ENCODE data around the gene KANK3. TPM values are rescaled to one million over a fixed set of nuclear protein-coding genes. Genes with fewer than 3 reads are reported as not detected.

KANK3 gene
- polyA plus RNA-seq, 4 donors: 6.8 to 16.7 (median 8.1) TPM

Other genes starting within 250 kb of the KANK3 start
- 10 to 100 TPM; 27.4 to 35.1 (median 29.5) TPM for gene FBN3, start 193.7 kb downstream of the KANK3 start, polyA plus RNA-seq (ENCODE audit: insufficient read length in 4 of 4)
- gene CERS4, start 133.9 kb downstream of the KANK3 start, polyA plus RNA-seq (ENCODE audit: insufficient read length in 4 of 4): 10 to 100 TPM; 33.2 to 52.0 (median 40.8) TPM
- gene CD320, start 34.9 kb downstream of the KANK3 start, polyA plus RNA-seq (ENCODE audit: insufficient read length in 4 of 4): 10 to 100 TPM; 30.7 to 49.2 (median 33.5) TPM
- gene NDUFA7, start 21.9 kb downstream of the KANK3 start, polyA plus RNA-seq (ENCODE audit: insufficient read length in 4 of 4): 10 to 100 TPM; 44.9 to 61.6 (median 57.9) TPM
- 100 to 1,000 TPM; 326 to 611 (median 414) TPM for gene RPS28, start 21.8 kb downstream of the KANK3 start, polyA plus RNA-seq (ENCODE audit: insufficient read length in 4 of 4)
- 1 to 10 TPM; 1.6 to 5.0 (median 2.4) TPM for gene ANGPTL4, start 20.9 kb upstream of the KANK3 start, polyA plus RNA-seq (ENCODE audit: insufficient read length in 4 of 4)
- gene RAB11B, start 47.1 kb upstream of the KANK3 start, polyA plus RNA-seq (ENCODE audit: insufficient read length in 4 of 4): 100 to 1,000 TPM; 121 to 174 (median 130) TPM
- 10 to 100 TPM; 12.8 to 18.6 (median 13.5) TPM for gene MARCHF2, start 70.0 kb upstream of the KANK3 start, polyA plus RNA-seq (ENCODE audit: insufficient read length in 4 of 4)
- 100 to 1,000 TPM; 354 to 435 (median 411) TPM for gene HNRNPM, start 101.7 kb upstream of the KANK3 start, polyA plus RNA-seq (ENCODE audit: insufficient read length in 4 of 4)
- gene PRAM1, start 159.4 kb upstream of the KANK3 start, polyA plus RNA-seq (ENCODE audit: insufficient read length in 4 of 4): 1 to 10 TPM; 1.1 to 1.5 (median 1.3) TPM
- gene ZNF414, start 170.9 kb upstream of the KANK3 start, polyA plus RNA-seq (ENCODE audit: insufficient read length in 4 of 4): 10 to 100 TPM; 18.8 to 27.0 (median 23.6) TPM
- 1 to 10 TPM; 3.5 to 6.0 (median 4.2) TPM for gene MYO1F, start 234.2 kb upstream of the KANK3 start, polyA plus RNA-seq (ENCODE audit: insufficient read length in 4 of 4)

Data from right renal pelvis (tissue), 4 donors.